Stimulated activated CD8-positive, alpha-beta memory T cell treated with anti-CD3 and anti-CD28 coated beads, Interleukin-12 subunit alpha, Interleukin-12 subunit beta, amount 100 ng/mL, for 1 hour (primary cell): ENCODE results near the gene MYO10.
A peak's percentile ranks its signal among the peaks of the same experiment; 100 is the strongest.

Experiments used
- DNase-seq: peaks from one replicate; pipeline ENCODE4 v3.0.0-alpha.2; 2020; ENCODE audit warnings: low read depth

Gene MYO10

DNA sequence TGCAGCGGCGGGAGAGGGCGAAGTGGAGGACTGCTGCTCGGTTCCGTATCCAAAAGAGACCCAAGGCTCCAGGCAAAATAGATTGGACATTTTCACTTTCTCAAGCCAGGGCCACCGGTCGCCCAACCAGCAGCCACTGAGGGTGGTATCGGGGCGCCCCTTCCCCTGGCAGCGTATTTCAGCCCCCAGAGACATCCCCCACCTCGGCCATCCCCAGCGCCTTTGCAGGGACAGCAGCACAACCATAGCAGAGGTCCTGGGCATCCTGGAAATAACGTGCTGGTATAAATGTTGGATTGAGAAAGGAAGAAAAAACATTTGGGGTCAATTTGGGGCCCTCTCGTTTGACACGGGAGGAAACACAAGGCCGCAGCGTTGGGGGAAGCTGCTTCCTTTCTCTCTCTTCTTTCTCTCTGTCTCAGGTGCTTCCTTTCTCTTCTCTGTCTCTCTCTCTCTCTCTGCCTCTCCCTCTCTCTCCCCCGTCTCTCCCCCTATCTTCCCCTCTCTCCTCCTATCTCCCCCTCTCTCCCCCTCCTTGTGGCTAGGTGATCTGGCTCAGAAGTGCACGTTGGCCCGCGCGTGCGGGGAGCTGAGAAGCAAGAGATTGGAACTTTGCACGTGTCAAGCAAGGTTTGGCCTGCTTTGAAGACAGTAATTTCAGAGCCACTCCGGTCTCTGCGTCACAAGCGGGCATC lies 318.7 kb downstream of the MYO10 start:
- DNase-seq, result peak; percentile 39

DNA sequence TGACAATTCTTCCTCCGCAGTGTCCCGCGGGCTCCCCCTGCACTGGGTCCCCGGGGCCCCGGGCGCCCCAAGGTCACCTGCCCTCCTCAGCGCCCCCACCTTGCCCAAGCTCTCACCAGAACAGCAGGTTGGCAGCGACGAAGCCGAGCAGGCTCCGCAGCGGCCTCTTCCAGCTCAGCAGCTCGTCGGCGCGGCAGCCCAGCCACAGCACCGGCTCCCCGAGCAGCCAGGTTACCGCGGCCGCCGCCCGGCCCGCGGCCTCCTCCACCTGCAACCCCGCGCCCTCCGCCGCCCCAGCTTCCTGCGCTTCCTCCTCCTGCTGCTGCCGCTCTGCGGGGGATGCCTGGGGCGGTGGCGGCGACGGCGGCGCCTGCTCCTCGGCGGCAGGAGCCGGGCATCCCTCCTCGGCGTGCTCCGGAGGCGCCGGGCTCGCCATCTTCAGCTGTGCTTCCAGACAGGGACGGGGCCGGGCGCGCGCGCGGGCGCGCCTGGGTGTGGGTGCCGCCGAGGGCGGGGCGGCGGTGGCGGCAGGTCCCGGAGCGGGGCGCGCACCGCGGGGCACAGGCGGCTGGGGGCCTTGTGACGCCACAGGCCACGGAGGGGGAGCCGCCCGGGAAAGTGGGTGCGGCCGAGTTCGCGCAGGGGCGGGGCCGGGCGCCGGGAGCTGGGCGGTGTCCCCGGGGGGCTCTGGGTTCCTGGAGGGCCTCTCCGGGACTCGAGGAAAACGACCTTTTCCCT lies 319.4 kb downstream of the MYO10 start, which contains the start of gene RETREG1:
Gene RETREG1, minus strand, starts transcription at position 462 of the 738 bp plus-strand sequence. Its CDS starts 26 bp downstream, at position 436.
- DNase-seq, result peak; percentile 69

DNA sequence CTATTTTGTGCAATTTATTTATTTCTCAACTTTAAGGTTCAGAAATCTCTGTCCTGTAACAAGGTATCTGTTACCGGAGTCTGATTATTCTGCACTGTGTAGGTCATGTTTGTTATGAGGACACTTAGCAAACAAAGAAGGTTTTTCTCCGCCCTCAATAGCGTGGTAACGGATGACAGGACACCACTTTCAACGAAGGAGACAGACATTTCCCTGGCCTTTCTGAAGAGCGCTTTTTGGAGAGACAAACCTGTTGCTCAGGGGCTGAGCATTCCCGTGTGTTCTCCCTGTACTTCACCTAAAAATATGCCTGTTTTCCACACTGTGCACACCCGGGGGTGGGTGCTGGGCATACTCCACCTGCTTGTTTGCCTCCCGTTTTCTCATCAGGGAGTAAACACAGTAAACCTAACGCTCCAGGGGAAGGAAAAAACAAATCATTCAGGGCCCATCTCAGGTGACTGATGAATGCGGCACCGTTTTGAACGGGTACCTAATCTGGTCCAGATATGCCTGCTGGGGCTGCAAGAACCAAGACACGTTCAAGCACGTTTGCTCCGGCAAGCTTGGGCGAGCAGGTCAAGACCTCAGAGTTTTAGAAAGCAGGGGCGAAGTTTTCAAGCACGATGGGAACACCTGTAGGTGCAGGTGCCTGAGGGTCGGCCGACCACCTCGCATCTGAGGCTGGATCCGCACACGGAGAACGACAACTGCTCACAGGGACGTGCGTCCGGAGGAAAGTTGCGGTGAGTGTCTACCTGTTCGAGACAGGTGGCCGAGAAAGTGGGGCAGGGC lies 320.1 kb downstream of the MYO10 start:
- DNase-seq, result no peak

DNA sequence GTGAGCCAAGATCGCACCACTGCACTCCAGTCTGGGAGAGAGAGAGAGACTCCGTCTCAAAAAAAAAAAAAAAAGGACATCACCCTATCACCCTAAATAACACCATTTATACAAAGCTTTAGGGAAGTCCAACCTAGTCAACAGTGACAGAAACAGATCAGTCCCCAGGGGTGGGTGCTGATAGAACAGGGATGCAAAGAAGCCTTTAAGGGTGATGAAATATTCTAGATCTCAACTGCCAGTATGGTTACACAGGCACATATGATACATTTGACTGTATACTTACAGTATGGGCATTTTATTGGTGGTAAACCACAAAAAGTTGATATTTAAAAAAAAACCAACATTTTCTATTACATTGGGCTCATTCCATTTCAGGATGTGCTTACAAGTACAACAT lies 324.1 kb downstream of the MYO10 start:
- no peak for DNase-seq
